Breast epithelium (tissue), 3 donors: ENCODE results near the gene DDA1.

ENCODE experiments used
- POLR2AphosphoS5 ChIP-seq, 3 donors: sonication (generic); formaldehyde crosslinking; IDR thresholded peaks; one replicate each; pipeline ENCODE4 v1.6.1; 2017; ENCODE audit warnings: antibody characterized with exemption in 3 of 3
- TF ChIP-seq, protein P1 (sequence below), 3 donors: fragments of 450-650 bp; IDR thresholded peaks; one replicate each; pipeline ENCODE4 v1.5.1; 2016 to 2017; ENCODE audit warnings: antibody characterized with exemption in 3 of 3, mild to moderate bottlenecking in 3 of 3, moderate library complexity in 3 of 3

DNA sequence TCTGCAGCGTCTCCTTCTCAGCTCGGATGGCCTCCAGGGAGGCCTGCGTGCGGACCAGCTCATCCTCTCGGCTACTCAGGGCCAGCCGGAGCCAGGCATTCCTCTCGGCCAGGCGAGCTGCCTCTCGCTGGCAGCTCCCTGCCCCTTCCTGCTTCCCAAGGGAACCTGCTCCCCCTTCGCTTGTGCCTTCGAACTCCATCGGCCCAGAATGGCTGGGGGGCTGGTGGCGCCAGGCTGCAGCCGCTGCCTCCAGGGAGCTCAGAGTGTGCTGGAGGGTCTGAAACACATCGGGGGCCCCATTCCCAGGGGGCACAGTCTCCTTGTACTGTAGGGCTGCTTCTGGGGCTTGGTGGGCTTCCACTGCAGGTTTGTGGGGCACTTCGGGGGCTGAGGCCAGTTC is 46.8 kb upstream of the DDA1 start:
- TF ChIP-seq, protein P1, sequence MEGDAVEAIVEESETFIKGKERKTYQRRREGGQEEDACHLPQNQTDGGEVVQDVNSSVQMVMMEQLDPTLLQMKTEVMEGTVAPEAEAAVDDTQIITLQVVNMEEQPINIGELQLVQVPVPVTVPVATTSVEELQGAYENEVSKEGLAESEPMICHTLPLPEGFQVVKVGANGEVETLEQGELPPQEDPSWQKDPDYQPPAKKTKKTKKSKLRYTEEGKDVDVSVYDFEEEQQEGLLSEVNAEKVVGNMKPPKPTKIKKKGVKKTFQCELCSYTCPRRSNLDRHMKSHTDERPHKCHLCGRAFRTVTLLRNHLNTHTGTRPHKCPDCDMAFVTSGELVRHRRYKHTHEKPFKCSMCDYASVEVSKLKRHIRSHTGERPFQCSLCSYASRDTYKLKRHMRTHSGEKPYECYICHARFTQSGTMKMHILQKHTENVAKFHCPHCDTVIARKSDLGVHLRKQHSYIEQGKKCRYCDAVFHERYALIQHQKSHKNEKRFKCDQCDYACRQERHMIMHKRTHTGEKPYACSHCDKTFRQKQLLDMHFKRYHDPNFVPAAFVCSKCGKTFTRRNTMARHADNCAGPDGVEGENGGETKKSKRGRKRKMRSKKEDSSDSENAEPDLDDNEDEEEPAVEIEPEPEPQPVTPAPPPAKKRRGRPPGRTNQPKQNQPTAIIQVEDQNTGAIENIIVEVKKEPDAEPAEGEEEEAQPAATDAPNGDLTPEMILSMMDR (IDR thresholded peaks at IDR 0.05), result no peak
- no peak for TF ChIP-seq POLR2AphosphoS5 (IDR thresholded peaks at IDR 0.05)
